HG03097 (cell line): Measurements from ENCODE around the gene AGBL4.
"Not testable (repeated sequence)": the region's sequence is repeated elsewhere in the genome, so short reads cannot be mapped to it uniquely, and the experiment has no call there.

Experiments used
- ATAC-seq: cut with Tn5 transposase; IDR thresholded peaks from one replicate; pipeline ENCODE4 v1.9.1; 2021; ENCODE audit not compliant: unreplicated experiment, low FRiP score

The AGBL4 gene

GRCh38 chr1:49448200-49448599 is 575.6 kb downstream of the AGBL4 start:
- ATAC-seq: no peak

GRCh38 chr1:49436865-49437264 is 586.9 kb downstream of the AGBL4 start:
- no peak for ATAC-seq

- ATAC-seq: no peak
Measured at GRCh38 chr1:49435291-49435690, 588.5 kb downstream of the AGBL4 start.

- no peak for ATAC-seq
Measured at GRCh38 chr1:49424782-49425181, 599.0 kb downstream of the AGBL4 start.

- no peak for ATAC-seq
Measured at GRCh38 chr1:49416758-49417157, 607.0 kb downstream of the AGBL4 start.

- ATAC-seq: no peak
Measured at GRCh38 chr1:49408346-49408745, 615.4 kb downstream of the AGBL4 start.

GRCh38 chr1:49397086-49397485 is 626.7 kb downstream of the AGBL4 start:
- ATAC-seq: no peak

- no peak for ATAC-seq
Measured at GRCh38 chr1:49394200-49394599, 629.6 kb downstream of the AGBL4 start.

GRCh38 chr1:49389699-49390098 is 634.1 kb downstream of the AGBL4 start:
- no peak for ATAC-seq

- no peak for ATAC-seq
Measured at GRCh38 chr1:49364676-49365075, 659.1 kb downstream of the AGBL4 start.

GRCh38 chr1:49363628-49364027 is 660.1 kb downstream of the AGBL4 start:
- no peak for ATAC-seq

- ATAC-seq: no peak
Measured at GRCh38 chr1:49358036-49358435, 665.7 kb downstream of the AGBL4 start.

GRCh38 chr1:49356594-49356993 is 667.2 kb downstream of the AGBL4 start:
- no peak for ATAC-seq

GRCh38 chr1:49351768-49352167 is 672.0 kb downstream of the AGBL4 start:
- ATAC-seq: no peak

GRCh38 chr1:49346767-49347349 is 676.9 kb downstream of the AGBL4 start:
- no peak for ATAC-seq

GRCh38 chr1:49340576-49340975 is 683.2 kb downstream of the AGBL4 start:
- ATAC-seq: no peak

GRCh38 chr1:49339043-49339442 is 684.7 kb downstream of the AGBL4 start:
- ATAC-seq: no peak

GRCh38 chr1:49337251-49337650 is 686.5 kb downstream of the AGBL4 start:
- ATAC-seq: no peak

- no peak for ATAC-seq
Measured at GRCh38 chr1:49333906-49334305, 689.8 kb downstream of the AGBL4 start.

- ATAC-seq: no peak
Measured at GRCh38 chr1:49331066-49331852, 692.5 kb downstream of the AGBL4 start.

- no peak for ATAC-seq
Measured at GRCh38 chr1:49323925-49324540, 699.7 kb downstream of the AGBL4 start.

GRCh38 chr1:49320493-49320892 is 703.3 kb downstream of the AGBL4 start:
- not testable (repeated sequence) for ATAC-seq
